Skeletal muscle tissue (tissue), 4 donors: ENCODE measurements around the gene COL20A1. TPM values are rescaled to one million over a fixed set of nuclear protein-coding genes. Genes with fewer than 3 reads are reported as not detected.

Source experiments
- H3K27ac ChIP-seq: one replicate; pipeline ENCODE4 v1.7.0; 2013; ENCODE audit warnings: mild to moderate bottlenecking, low read depth, low read length, inconsistent platforms
- H3K27me3 ChIP-seq, 3 donors: one replicate each; pipeline ENCODE4 v1.7.0; 2013; ENCODE audit warnings: low read length in 3 of 3; ENCODE audit not compliant: control insufficient read depth in 3 of 3, insufficient read depth in 3 of 3
- H3K36me3 ChIP-seq, 3 donors: one replicate each; pipeline ENCODE4 v1.7.0; 2013; ENCODE audit warnings: low read length in 3 of 3; ENCODE audit not compliant: control insufficient read depth in 3 of 3, insufficient read depth in 3 of 3
- H3K4me1 ChIP-seq, 3 donors: one replicate each; pipeline ENCODE4 v1.7.0; 2013; ENCODE audit warnings: low read length in 3 of 3, mild to moderate bottlenecking in 3 of 3; ENCODE audit not compliant: control insufficient read depth in 3 of 3, insufficient read depth in 3 of 3
- H3K4me3 ChIP-seq, 3 donors: one replicate each; pipeline ENCODE4 v1.7.0; 2013; ENCODE audit warnings: low read length in 3 of 3
- H3K9ac ChIP-seq, 3 donors: one replicate each; pipeline ENCODE4 v1.7.0; 2013; ENCODE audit warnings: low read length in 3 of 3, mild to moderate bottlenecking in 3 of 3, moderate library complexity in 2 of 3, low read depth in 1 of 3
- H3K9me3 ChIP-seq, 3 donors: one replicate each; pipeline ENCODE4 v1.7.0; 2013; ENCODE audit warnings: low read length in 3 of 3; ENCODE audit not compliant: control insufficient read depth in 3 of 3
- total RNA-seq: library from RNA; depleted of rRNA; stranded (reverse); fragments of >200 nt; gene quantifications from one replicate; pipeline ENCODE4 v1.2.3, GENCODE V29; 2014
- donor health status: Osteomylitis.

Gene COL20A1
- total RNA-seq, 1 donor from 2014 or later: 2.6 TPM

DNA sequence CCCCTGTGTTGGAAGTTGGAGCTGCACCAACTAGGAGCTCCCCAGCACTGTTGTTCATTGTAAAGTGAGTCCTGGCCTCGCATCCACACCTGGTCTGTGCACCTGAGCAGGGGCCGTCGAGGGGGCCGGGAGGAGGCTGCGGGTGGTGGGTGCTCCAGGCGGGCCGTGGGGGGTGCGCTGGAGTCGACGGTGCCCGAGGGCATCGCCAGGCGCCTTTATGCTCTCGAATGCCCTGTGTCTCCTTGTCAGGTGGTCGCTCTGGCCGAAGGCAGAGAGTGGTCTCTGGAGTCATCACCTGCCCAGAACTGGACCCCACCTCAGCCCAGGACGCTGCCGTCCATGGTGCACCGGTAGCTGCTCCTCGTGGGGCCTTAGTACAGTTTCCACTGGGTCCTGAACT is 16.0 kb upstream of the COL20A1 start:
- H3K36me3 ChIP-seq: peaks cover 43 to 57% (median 43%) of the 10 kb centered on the region in 3 donors

DNA sequence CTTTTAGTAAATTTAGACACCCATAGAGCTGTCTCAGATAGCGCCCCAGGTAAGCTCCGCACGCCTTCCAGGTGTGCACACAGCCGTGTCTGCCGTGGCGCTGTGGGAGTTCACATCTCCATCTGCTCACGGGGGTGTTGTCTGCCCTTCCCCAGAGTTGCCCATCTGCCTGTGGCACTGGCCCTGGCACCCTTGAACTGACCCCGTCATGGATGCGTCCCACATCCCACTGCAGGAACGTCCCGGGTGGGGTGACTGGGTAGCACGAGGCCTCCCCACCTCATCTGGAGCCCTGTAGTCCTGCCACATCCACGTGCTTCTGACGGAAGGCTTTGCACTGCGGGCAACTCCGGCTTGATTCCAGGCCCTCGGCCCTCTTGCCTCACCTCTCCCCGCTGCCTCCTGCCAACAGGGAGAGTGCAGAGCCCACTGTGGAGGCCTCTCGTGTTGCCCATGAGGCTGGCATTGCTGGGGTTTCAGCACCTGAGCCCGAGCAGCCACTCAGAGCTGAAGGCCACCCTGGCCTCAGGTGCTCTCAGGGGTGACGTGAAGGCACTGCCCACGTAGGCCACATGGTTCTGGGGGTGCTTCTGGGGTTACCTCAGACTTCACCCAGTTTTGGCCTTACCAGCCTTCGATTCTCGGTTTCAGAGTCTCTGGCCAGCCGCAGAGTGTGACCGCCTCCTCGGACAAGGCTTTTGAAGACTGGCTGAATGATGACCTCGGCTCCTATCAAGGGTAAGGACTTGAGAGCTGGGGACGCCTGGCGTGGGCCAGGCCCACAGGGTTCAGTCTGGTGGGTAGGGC is 15.3 kb upstream of the COL20A1 start:
- Histone ChIP-seq H3K27ac (no peak overlapping the region), H3K4me1 (peaks cover 12 to 18% (median 18%) of the 10 kb centered on the region in 3 donors), H3K36me3 (peaks cover 47 to 59% (median 48%) of the 10 kb centered on the region in 3 donors), H3K4me3 (no peak overlapping the region), H3K9me3 (no peaks in the 10 kb centered on the region), H3K9ac (no peak overlapping the region), H3K27me3 (no peaks in the 10 kb centered on the region)

More for the DNA sequence above, 16.0 kb upstream of the COL20A1 start:
- no peak overlapping the region for H3K27ac ChIP-seq
- no peaks in the 10 kb centered on the region for H3K9me3 ChIP-seq
- no peak overlapping the region for H3K4me3 ChIP-seq
- H3K9ac ChIP-seq: no peak overlapping the region
- no peaks in the 10 kb centered on the region for H3K27me3 ChIP-seq
- peaks cover 13 to 20% (median 19%) of the 10 kb centered on the region in 3 donors for H3K4me1 ChIP-seq

DNA sequence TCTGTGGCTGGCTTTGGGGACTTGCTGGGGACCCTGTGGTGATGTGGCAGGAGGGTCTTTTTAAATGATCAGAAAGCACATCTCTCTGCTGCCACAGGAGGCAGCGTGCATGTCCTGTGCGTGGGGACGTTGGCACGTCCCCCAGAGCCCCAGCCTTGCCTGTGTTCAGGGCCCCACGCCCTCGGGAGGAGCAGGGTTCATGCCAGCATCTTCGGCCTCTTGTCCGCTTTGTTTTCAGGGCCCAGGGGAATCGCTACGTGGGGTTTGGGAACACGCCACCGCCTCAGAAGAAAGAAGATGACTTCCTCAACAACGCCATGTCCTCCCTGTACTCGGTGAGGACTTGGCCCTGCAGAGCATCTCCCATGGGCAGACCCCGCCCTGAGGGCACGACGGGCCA is 14.3 kb upstream of the COL20A1 start:
- Histone ChIP-seq H3K9ac (no peak overlapping the region), H3K27ac (no peak overlapping the region), H3K27me3 (no peaks in the 10 kb centered on the region), H3K4me3 (no peak overlapping the region), H3K9me3 (no peaks in the 10 kb centered on the region), H3K4me1 (peaks cover 10 to 14% (median 13%) of the 10 kb centered on the region in 3 donors), H3K36me3 (peaks cover 55 to 69% (median 58%) of the 10 kb centered on the region in 3 donors)

DNA sequence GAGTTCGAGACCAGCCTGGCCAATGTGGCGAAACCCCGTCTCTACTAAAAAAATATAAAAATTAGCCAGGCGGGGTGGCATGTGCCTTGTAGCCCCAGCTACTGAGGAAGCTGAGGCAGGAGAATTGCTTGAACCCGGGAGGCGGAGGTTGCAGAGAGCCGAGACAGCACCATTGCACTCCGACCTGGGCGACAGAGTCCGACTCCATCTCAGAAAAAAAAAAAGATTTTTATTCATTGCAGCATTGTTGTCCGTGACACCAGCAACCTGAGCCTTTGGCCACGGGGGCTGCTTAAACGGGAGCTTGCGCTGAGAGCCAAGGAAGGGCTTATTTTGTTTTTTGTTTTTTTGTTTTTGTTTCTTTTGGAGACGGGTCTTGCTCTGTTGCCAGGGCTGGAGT is 13.1 kb upstream of the COL20A1 start:
- no peaks in the 10 kb centered on the region for H3K27me3 ChIP-seq

DNA sequence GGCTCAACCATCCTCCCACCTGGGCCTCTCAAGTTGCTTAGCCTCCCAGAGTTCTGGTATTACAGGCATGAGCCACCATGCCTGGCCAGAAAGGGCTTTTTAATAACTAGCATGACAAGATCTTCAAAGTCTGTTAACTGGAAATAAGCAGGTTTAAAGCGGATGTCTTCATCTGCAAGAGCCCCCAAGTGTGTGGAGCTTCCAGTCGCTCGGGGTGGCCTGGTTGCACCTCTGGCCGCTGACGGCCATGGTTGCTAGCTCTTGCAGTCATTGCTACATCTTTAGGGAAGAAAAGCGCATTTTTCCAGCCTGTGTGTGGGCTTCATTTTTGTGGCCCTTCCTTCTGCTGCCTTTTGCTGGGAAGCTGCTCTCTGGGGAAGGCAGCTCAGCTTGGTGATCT is 12.6 kb upstream of the COL20A1 start:
- Histone ChIP-seq H3K9me3 (no peaks in the 10 kb centered on the region), H3K27me3 (no peaks in the 10 kb centered on the region), H3K36me3 (peaks cover 61 to 78% (median 62%) of the 10 kb centered on the region in 3 donors), H3K4me1 (no peaks in the 10 kb centered on the region), H3K27ac (no peak overlapping the region), H3K4me3 (no peak overlapping the region), H3K9ac (no peak overlapping the region)

More for the DNA sequence above, 13.1 kb upstream of the COL20A1 start:
- Histone ChIP-seq H3K4me1 (peaks cover under 1 to 2% (median under 1%) of the 10 kb centered on the region in 3 donors), H3K27ac (no peak overlapping the region), H3K9ac (no peak overlapping the region), H3K36me3 (peaks cover 61 to 78% (median 62%) of the 10 kb centered on the region in 3 donors), H3K9me3 (no peaks in the 10 kb centered on the region), H3K4me3 (no peak overlapping the region)

DNA sequence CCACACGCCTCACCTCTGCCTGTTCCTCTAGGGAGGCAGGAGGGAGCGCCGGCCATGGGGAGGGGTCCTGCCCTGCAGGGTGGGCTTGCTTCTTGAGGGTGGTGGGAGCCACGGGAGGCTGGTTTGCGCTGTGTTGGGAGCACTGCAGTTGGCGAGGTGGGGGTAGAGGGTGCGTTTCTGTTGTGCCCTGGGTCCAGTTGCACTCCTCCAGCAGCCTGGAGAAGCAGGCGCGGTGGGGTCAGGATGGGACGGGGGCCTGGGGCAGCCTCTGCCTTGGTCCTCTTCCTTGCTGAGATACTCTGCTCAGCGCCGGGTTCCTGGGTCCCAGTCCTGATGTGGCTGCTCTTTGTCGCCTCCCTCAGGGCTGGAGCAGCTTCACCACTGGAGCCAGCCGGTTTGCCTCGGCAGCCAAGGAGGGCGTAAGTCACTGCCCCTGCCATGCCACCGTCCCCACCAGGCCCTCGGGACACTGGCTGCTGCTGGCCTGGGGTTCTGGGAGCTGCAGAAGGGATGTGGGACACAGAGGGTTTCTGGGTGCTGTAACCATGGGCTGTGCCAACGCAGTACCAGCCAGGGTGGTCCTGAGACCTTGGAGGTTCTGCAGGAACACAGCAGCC is 11.9 kb upstream of the COL20A1 start:
- Histone ChIP-seq H3K9me3 (no peaks in the 10 kb centered on the region), H3K27me3 (no peaks in the 10 kb centered on the region), H3K27ac (no peak overlapping the region), H3K4me1 (no peaks in the 10 kb centered on the region), H3K4me3 (no peak overlapping the region), H3K36me3 (peaks cover 60 to 82% (median 68%) of the 10 kb centered on the region in 3 donors), H3K9ac (no peak overlapping the region)

DNA sequence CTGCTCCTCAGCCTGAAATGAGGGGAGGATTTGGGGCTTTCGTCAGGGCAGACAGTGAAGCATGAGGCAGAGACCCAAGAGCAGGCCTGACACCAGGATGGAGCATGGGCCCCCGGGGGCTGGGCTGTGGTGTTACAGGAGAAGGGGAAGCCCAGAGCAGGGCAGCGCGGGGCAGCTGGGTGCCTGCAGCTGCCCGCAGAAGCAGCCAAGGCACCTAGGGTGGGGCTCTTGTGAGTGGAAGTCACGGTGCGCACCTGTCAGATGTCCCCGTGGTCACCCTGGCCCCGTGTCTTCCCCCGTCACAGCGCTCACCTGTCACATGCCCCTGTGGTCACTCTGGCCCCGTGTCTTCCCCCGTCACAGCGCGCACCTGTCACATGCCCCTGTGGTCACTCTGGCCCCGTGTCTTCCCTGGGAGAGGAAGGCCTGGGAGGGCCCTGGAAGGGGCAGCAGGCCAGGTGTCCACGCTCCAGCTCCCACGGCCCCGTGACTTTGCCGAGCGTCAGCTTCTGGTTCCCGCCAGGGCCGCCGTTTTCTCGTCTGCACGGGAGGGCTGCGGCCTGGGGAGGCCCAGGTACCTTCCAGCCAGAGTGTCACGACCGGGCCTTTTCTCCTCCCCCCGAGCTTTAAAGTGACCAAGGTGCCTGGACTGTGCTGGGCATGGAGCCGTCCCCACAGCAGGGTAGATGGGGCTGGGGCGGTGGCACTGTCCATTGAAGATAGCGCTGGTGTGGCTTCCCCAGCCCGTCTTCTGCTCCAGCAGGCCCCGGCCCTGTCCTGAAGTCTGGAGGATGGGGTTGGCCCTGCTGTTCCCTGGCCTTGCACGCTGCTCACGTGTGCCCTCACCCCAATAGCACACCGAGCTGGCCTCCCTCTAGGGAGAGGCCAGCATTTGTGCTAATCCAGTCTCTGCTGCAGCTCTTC is 11.0 kb upstream of the COL20A1 start:
- no peaks in the 10 kb centered on the region for H3K9me3 ChIP-seq
- H3K27ac ChIP-seq: no peak overlapping the region
- no peak overlapping the region for H3K9ac ChIP-seq
- no peaks in the 10 kb centered on the region for H3K4me1 ChIP-seq
- no peak overlapping the region for H3K4me3 ChIP-seq
- no peaks in the 10 kb centered on the region for H3K27me3 ChIP-seq
- peaks cover 52 to 75% (median 68%) of the 10 kb centered on the region in 3 donors for H3K36me3 ChIP-seq

DNA sequence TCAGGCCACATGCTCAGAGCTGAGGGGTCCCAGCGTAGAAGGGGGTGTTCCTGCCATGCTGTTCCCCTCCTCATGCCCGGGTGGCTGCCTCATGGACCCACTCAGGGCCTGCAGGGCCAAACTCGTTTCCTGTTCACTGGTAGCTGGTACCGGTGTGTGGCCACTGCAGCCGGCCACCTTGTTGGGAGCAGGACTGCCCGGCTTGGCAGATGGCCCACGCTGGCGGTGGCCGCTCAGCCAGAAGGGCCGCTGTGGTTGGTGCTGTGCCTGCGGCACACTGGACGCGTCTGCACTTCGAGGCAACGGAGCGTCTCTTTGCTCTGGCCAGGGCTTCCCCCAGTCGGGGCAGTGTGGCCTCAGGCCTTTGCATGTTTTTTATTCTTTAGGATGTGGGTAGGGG is 10.0 kb upstream of the COL20A1 start:
- Histone ChIP-seq H3K27me3 (no peaks in the 10 kb centered on the region), H3K36me3 (peaks cover 49 to 68% (median 63%) of the 10 kb centered on the region in 3 donors), H3K4me1 (no peaks in the 10 kb centered on the region), H3K4me3 (no peak overlapping the region), H3K27ac (no peak overlapping the region), H3K9ac (no peak overlapping the region), H3K9me3 (no peaks in the 10 kb centered on the region)

DNA sequence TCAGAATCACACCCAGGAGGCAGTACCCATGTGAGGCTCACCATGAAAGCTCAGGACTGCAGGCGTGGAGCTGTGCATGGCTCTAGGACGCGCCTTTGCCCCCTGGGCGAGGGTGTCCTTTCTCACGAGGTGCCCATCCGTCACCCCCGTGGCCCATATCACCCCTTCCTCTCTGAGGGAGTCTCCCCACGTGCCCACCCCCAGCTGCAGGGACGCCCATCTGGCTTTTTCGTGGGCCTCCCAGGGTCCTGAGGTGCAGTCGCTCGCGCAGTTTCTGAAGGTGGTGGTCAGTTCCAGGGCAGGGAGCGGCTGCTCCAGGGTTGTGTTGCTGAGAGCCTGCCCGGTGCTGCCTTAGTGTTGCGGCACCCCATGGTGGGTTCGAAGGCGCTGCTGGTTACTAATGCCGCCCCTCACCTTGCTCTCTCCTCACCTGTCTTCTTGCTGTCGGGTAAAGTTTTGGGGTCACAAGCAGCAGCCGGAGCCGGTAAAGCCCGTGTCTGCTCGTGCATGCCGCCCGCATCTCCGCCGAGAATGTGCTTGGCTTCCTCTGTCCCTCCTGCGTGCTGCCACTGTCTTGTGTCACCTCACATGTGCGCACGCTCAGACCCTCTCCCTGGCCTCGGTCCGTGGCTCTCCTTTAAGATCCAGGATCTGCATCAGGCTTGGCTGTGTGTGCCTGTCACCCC is 9.4 kb upstream of the COL20A1 start:
- Histone ChIP-seq H3K4me3 (no peak overlapping the region), H3K9ac (no peak overlapping the region), H3K36me3 (peaks cover 53 to 68% (median 61%) of the 10 kb centered on the region in 3 donors), H3K27ac (no peak overlapping the region), H3K4me1 (no peaks in the 10 kb centered on the region), H3K9me3 (no peaks in the 10 kb centered on the region), H3K27me3 (no peaks in the 10 kb centered on the region)
